Mucosa of descending colon (tissue), 3 donors: ENCODE measurements around the gene ERMP1. TPM values are rescaled to one million over a fixed set of nuclear protein-coding genes. Genes with fewer than 3 reads are reported as not detected.
A peak's percentile ranks its signal among the peaks of the same experiment; 100 is the strongest.
"Not testable (repeated sequence)": the region's sequence is repeated elsewhere in the genome, so short reads cannot be mapped to it uniquely, and the experiment has no call there.

Experiments used
- ATAC-seq: fragments of 200-7000 bp; cut with Tn5 transposase; one replicate; pipeline ENCODE4 v1.9.1; 2020; ENCODE audit warnings: mild to moderate bottlenecking, moderate library complexity
- DNase-seq, 3 donors: peaks; one replicate each; pipeline ENCODE4 v3.0.0-alpha.2; 2020
- H3K36me3 ChIP-seq: fragments of 200-600 bp; one replicate; pipeline ENCODE4 v1.8.0; 2021; ENCODE audit warnings: low read depth, mild to moderate bottlenecking
- H3K4me1 ChIP-seq: fragments of 200-600 bp; one replicate; pipeline ENCODE4 v1.8.0; 2021; ENCODE audit warnings: low read depth, mild to moderate bottlenecking
- H3K4me3 ChIP-seq: fragments of 200-600 bp; one replicate; pipeline ENCODE4 v1.8.0; 2021; ENCODE audit warnings: mild to moderate bottlenecking
- H3K9me3 ChIP-seq: fragments of 200-600 bp; one replicate; pipeline ENCODE4 v1.8.0; 2021; ENCODE audit warnings: mild to moderate bottlenecking
- intact Hi-C, 2 donors: fragments of 100-400 bp; cut with DNase I in 1 of 2; cut with micrococcal nuclease in 1 of 2; formaldehyde crosslinking; loops; one replicate each; pipeline versions ENCODE4 v1.11.0 to v1.11.1; 2022; cut with DNase I, micrococcal nuclease
- long read RNA-seq, 2 donors: library from polyadenylated mRNA; unstranded; transcript quantifications; one replicate each; pipeline ENCODE4 v2.0.0, GENCODE V29; 2019 to 2021
- total RNA-seq, 3 donors: library from RNA; stranded (reverse); fragmentation: NEBNext Ultra II Directional in 2 of 3; extraction: Animal tissue kit (Norgen Biotek cat#: 25700) in 2 of 3; gene quantifications; one replicate each; pipeline versions ENCODE4 v1.2.1 to v1.2.4, GENCODE V29; 2021 to 2023
- TF ChIP-seq, protein P1 (sequence below): fragments of 200-600 bp; IDR thresholded peaks from one replicate; pipeline ENCODE4 v1.8.0; 2022; ENCODE audit warnings: antibody characterized with exemption, mild to moderate bottlenecking
- donor health status: DM: no; HTN: no; CAD: no; lungs with moderate emphysema.
- donor health status: DM: no; HTN: no; CAD: no.
- donor health status: DM: no; HTN: yes; CAD: no.

Gene ERMP1, protein sequence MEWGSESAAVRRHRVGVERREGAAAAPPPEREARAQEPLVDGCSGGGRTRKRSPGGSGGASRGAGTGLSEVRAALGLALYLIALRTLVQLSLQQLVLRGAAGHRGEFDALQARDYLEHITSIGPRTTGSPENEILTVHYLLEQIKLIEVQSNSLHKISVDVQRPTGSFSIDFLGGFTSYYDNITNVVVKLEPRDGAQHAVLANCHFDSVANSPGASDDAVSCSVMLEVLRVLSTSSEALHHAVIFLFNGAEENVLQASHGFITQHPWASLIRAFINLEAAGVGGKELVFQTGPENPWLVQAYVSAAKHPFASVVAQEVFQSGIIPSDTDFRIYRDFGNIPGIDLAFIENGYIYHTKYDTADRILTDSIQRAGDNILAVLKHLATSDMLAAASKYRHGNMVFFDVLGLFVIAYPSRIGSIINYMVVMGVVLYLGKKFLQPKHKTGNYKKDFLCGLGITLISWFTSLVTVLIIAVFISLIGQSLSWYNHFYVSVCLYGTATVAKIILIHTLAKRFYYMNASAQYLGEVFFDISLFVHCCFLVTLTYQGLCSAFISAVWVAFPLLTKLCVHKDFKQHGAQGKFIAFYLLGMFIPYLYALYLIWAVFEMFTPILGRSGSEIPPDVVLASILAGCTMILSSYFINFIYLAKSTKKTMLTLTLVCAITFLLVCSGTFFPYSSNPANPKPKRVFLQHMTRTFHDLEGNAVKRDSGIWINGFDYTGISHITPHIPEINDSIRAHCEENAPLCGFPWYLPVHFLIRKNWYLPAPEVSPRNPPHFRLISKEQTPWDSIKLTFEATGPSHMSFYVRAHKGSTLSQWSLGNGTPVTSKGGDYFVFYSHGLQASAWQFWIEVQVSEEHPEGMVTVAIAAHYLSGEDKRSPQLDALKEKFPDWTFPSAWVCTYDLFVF
- total RNA-seq, result 10 to 100 TPM; 29.5 to 60.6 (median 34.1) TPM
- long read RNA-seq, donor 1, full-length matches to known transcripts, result 11 of 22 reads
- long read RNA-seq, donor 1, partial matches to known transcripts, result 1 of 22 reads
- long read RNA-seq, donor 1, other reads (novel, unspliced or antisense), result 10 of 22 reads
- long read RNA-seq, donor 2, result 0 reads

DNA sequence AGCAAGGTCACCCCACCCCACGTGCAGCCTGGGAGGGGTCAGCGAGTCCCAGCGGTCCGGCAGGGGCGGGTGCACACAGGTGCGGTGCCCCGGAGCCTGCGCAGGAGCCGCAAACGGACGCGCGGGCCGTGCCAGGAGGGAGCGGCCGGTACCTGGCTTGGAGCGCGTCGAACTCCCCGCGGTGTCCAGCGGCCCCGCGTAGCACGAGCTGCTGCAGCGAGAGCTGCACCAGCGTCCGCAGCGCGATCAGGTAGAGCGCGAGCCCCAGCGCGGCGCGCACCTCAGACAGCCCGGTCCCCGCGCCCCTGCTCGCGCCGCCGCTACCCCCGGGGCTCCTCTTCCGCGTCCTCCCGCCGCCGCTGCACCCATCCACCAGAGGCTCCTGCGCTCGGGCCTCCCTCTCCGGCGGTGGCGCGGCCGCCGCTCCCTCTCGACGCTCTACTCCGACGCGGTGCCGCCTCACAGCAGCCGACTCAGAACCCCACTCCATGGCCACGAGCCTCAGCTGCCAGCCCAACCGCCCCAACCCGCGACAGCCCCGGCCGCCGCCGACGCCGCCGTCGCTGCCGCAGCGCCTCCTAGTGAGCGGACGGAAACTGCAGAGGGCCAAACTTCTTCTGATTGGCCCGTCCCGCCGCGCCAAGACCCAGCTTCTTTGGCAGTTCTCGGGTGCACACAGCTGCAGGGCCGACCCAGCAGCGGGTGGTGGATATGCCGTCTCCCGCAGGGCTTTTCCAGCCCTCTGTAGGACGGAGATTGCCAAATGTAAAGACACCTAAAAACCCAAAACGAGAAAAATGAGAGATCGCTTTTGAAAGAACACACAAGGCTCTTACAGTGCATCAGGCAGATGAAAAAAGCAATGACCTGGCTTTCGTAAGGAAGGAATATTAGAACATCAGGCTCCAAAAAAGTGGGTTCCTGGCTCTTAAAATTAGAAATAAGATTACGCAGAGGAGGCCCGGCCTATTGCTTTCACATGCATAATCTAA is at the start of gene ERMP1:
Gene ERMP1 (minus strand): TSS at position 580 of the 992 bp plus-strand sequence. CDS start 90 bp downstream, at position 490.
- TF ChIP-seq, protein P1, sequence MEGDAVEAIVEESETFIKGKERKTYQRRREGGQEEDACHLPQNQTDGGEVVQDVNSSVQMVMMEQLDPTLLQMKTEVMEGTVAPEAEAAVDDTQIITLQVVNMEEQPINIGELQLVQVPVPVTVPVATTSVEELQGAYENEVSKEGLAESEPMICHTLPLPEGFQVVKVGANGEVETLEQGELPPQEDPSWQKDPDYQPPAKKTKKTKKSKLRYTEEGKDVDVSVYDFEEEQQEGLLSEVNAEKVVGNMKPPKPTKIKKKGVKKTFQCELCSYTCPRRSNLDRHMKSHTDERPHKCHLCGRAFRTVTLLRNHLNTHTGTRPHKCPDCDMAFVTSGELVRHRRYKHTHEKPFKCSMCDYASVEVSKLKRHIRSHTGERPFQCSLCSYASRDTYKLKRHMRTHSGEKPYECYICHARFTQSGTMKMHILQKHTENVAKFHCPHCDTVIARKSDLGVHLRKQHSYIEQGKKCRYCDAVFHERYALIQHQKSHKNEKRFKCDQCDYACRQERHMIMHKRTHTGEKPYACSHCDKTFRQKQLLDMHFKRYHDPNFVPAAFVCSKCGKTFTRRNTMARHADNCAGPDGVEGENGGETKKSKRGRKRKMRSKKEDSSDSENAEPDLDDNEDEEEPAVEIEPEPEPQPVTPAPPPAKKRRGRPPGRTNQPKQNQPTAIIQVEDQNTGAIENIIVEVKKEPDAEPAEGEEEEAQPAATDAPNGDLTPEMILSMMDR, result peak; percentile 93
- Histone ChIP-seq H3K9me3 (no peaks in the 10 kb centered on the region), H3K36me3 (no peaks in the 10 kb centered on the region), H3K4me3 (peak within 1 kb of the TSS; percentile 71), H3K4me1 (peaks cover 4% of the 10 kb centered on the region)
- DNase-seq (peak; percentile 90 to 95 (median 93)), ATAC-seq (peak; percentile 94)
- intact Hi-C loops, result no loop called here

DNA sequence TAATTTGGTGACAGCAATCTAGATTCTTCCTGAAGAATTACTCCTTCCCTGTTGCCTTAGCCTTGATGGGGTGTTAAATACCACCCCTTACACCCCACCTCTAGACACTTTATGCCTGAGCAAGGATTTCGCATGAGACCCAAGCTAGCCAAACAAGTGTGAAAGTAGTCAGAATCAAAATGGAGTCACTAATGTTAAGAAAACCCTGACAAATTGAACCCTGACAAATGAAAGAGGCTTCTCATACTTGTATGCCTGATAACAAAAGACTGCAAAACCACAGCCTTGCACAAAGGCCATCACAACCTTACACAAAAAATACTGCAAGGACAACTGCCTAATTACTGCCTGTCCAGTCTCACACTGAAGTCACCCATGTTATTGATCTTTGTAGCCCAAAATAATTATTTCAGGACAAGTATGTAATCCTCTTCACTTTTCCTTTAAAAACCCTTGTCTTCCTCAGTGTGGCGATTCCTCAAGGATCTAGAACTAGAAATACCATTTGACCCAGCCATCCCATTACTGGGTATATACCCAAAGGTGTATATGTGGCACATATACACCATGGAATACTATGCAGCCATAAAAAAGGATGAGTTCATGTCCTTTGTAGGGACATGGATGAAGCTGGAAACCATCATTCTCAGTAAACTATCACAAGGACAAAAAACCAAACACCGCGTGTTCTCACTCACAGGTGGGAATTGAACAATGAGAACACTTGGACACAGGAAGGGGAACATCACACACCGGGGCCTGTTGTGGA is 49.5 kb upstream of the ERMP1 start:
- not testable (repeated sequence) for H3K4me1 ChIP-seq, H3K36me3 ChIP-seq, H3K9me3 ChIP-seq, H3K4me3 ChIP-seq, ATAC-seq, DNase-seq
- intact Hi-C loops, result loop anchor here in 1 of 2 donors (10.0 kb wide), 1 partner anchor 172 kb away; no protein-coding TSS in a partner anchor

DNA sequence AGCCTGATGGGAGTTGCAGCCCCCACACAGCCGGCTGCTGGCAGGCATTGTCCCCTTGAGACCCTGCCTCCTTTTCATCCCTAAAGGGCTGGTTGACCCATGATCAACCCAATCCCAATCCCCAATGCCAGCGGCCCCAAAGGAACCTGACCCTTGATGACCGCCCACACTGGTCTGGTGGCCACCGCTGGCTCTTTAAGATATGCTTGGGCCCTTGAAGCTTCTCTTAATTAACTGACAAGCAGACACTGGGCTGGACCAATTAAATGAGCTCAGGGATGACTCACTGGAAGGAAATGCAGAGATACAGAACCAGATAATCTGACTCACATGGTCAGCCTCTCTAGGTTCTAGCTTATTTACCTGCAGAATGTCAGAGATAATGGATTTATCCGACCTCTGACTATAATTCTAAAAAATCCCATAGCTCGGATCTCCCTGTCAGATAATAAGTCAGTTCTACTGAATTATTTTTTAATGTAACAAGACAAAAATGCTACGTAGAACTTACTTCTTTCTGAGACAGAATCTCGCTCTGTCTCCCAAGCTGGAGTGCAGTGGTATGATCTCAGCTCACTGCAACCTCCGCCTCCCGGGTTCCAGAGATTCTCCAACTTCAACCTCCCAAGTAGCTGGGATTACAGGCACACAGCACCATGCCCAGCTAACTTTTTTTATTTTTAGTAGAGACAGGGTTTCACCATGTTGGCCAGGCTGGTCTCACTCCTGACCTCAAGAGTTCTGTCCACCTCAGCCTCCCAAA is 46.7 kb upstream of the ERMP1 start:
- H3K4me1 ChIP-seq, result no peaks in the 10 kb centered on the region
- DNase-seq (no peak), ATAC-seq (peak; percentile 85)
- H3K36me3 ChIP-seq, result no peaks in the 10 kb centered on the region
- no peaks in the 10 kb centered on the region for H3K9me3 ChIP-seq
- TF ChIP-seq, protein P1, result no peak
- intact Hi-C loops, result loop anchor here in 1 of 2 donors (10.0 kb wide), 1 partner anchor 175 kb away; no protein-coding TSS in a partner anchor
- H3K4me3 ChIP-seq, result no peak overlapping the region

DNA sequence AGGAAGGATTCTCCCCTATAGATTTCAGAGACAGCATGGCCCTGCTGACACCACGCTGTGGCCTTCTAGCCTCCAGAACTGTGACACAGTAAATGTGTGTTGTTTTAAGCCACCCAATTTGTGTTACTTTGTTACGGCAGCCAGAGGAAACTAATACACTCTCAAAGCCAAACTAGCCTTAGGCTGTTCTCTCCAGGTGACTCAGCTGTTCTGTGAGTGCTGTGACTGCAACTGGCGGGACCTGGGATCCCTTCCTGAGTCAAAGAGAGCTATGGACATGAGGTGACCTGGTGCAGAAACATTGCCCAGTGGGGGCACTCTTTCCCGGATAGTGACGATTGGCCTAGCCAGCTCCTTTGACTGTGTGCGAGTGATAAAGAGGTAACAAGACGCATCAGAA is 43.8 kb upstream of the ERMP1 start:
- TF ChIP-seq, protein P1, result no peak
- no peak for DNase-seq

More for the DNA sequence above, 43.8 kb upstream of the ERMP1 start:
- no peaks in the 10 kb centered on the region for H3K36me3 ChIP-seq
- no peaks in the 10 kb centered on the region for H3K9me3 ChIP-seq
- intact Hi-C loops, result no loop called here
- no peak for ATAC-seq
- H3K4me1 ChIP-seq, result no peaks in the 10 kb centered on the region
- no peak overlapping the region for H3K4me3 ChIP-seq
